Effector CD8-positive, alpha-beta T cell (primary cell): Measurements from ENCODE around the gene CPED1.
"Not testable (repeated sequence)": the region's sequence is repeated elsewhere in the genome, so short reads cannot be mapped to it uniquely, and the experiment has no call there.

Experiments
- DNase-seq: peaks from one replicate; lab custom pipeline; 2025; lab: John Stamatoyannopoulos, UW

The CPED1 gene

DNA sequence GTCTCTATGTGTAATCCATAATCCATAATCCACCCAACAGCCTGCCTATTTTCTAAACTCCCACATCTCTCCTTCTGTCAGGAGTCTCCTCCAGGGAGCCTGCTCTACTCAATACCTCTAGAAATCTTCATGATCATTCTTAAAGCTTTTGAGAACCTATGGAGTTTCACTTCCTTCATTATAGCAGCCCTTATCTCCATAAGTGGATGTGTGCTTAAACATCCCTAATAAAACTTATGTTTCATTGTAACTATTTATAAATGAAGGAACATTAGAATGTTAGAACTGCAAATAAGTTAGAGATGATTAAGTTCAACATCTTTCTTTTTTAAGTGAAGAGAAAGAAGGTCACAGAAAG, 8.5 kb downstream of the CPED1 start:
- DNase-seq: no peak

DNA sequence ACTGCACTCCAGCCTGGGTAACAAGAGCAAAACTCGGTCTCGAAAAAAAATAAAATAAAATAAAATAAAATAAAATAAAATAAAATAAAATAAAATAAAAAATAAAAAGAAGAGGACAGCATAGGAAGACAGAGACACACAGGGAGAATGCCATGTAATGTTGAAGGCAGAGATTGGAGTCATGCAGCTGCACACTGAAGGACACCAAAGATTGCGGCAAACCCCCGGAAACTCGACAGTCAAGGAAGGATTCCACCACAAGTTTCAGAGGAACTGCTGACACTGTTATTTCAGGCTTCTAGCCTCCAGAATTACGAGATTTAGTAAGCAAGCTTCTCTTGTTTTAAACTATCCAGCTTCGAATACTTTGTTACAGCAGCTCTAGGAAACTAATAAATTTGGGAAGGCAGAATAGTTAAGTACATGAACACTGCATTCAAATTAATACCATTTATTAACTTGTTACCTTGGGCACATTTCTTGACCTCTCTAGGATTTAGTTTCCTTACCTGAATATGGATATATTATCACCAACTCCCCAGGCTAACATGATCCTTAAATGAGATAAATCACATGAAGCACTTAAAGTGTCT, 9.5 kb downstream of the CPED1 start:
- DNase-seq: no peak

DNA sequence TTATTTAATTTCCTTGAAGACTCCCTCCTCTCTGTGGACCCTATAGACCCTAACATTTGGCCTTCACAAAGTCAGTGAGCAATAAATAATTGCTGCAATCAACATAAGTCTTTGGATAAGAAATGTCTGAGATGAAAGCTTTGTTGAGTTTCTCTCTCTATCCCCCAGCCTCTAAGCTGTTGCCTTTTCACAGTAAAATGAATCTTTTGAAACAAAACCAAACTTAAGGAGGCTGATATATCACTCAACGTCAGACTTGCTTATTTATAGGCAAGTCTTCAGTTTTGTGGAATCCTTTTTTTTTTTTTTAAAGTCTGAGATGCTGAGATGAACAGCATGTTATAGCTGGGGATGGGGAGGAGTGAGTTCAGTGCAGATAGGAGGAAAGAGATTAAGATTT, 10.0 kb downstream of the CPED1 start:
- no peak for DNase-seq

DNA sequence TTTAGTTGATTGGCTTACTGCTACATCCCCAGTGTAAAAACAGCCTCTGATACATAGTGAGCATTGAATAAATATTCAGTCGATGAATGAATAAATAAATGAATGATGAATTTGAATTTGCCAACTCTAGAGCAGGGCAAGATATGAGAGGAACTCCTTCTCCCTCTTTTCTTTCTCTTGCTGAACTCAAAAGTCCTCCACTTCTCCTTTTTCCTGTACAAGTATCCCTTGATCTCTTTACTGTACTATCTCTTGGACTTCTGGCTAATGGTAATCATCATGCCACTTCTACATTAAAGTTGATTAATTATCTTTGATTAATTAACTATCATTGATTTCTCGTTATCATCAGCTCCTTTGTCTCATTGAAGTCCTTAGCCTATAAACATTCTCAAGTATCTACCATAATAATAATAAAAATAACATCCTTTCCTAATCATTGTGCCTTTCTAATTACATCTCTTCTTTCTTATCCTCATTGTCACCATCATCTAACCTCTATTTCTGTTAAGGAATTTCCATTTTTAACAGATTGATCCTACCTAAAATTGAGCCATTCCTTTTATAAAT, 10.6 kb downstream of the CPED1 start:
- DNase-seq: no peak

DNA sequence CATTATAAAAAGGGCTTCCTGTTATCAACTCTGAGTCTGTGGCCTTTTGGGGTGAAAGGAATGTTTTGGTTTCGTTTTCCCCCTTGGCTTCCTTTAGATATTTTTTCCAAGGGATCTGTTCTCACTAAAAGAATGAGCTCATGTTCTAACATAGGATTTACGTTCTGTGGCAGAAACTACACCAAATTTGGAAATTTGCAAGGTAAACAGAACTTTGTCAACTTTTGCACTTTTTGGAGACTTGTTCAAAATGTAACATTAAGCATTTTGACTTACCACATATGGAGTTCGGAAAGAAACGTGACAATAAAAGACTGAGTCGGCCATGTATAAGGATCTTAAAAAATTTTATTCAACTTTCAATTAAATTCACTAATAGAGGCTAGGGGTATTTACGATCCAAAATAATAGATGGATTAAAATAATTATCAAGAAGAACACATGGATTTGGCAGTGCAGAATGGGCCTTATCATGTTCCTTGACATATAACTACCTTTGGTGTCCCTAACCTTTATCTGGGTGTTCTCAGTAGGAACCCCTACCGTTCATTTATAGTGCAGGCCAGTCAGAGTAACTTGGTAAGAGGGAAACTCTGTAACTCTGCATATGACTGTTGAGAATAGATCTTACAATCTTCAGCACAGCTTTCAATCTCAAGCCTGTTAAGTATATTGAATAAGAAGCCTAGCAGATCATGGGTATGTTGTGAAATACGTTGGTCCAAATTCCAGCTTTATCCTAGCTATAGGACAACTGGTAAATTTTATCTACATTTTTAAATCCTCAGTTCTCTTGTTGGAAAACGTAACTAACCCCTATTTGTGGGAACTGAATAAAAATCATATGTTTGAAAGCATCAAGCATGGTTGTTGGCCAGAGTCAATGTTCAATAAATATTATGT, 11.8 kb downstream of the CPED1 start:
- no peak for DNase-seq

DNA sequence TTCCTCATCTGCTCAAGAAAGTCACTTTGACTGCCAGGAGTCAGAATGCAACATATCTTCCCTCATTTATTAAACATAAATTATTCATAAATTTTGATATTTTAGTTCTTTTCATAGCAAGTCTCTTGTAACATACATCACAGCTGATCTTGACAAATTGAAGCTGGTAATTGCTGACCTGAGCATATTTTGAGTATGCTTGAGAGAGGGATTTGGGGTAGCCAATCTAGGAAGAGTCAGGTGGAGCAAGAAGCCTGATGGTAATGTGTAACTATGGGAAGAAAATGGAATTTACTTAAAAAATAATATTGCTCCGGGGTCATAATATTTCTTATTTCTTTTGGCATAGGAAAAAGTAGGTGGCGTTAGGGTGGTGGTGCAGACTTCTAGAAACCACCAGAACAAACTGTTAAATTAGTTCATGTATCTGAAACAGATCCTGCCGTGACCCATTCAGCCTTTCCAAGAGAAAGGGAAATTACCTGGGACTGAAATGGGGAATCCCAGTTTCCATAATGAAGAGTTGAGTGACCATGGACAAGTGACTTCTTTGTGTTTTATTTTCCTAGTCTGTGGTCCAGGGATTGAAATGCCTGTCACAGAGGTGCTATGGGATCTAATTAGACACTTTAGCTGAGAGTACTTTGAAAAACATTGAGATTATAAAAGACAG, 12.9 kb downstream of the CPED1 start:
- no peak for DNase-seq

DNA sequence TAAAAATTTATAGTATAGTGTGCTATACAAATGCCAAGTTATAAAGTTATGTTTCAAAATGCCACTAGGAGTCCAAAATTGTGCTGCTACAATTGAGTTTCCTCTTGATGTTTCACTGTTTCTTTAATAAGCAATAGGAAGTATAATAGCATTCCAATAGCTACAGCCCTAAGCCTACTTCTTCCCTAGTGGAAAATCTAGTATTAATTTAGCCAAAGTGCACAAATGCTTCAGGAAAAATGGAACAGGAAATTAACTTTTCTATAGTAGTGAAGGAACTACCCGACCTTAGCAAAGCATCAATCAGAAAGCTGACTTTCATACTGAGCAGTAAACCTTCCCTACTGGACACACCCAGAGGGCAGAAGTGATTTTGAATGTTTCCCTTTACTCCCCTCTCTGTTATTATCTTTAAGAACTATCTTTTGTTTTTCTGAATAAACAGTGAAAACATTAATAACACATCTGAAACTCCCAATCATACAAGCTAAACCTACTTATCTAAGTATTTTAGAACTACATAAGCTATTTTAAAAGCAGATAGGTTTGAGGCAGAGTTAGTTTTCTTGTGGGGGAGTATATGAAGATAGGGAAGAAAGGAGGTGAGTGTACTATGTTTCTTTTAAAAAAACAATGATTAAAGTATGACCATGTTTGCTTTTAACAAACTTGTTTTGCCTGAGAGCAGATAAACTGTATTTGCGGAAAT, 13.7 kb downstream of the CPED1 start:
- no peak for DNase-seq

DNA sequence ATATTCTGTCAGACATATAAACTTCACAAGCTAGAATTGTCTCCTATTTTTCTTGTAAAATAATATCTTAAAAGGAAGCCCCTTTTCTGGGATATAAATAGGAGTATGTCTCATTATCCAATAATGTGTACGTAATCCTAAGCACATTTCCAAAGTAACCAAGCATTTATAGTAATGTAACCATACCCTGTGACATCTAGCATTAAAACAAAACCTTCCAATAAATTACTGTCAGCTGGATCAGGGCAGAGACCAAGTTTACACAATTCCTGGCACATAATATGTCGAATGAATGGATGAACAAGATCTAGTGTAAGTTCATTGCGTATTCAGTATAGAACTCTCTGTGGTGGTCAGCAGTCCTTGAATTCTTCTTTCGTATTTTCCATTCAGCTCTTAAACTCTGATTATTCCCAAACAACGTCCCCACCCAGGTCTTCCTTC, 14.3 kb downstream of the CPED1 start:
- no peak for DNase-seq

DNA sequence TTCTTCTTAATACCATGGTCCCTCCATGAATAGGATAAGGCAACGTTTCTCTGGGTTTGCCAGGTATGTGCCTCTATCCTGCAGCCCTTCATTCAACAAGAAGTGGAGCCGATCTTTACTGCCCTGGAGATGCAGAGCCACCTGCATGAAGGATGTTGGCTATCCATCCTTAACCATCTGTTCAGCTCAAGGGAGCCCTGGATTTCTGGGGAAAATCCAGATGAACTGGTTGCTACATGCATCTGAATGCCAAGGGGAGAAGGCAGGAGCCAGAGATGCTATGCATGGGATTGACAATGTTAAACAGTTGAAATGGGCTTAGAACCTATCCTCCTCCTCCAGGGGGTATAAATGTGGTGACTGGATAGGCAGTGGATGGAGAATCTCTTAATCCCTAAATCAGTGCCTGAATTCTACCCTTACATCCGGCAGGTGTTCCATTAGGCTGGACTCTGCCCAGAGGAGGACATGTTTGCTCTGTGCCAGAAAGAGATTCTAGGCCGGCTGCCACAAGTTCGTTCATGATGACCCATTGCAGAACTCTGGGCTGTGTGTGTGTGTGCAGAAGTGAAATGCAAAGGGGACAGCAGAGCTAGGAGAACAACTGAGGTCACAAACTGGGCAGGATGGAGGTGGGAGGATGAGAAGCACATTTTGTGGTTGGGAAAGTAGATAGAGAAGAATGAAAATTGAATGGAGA, 15.6 kb downstream of the CPED1 start:
- no peak for DNase-seq

DNA sequence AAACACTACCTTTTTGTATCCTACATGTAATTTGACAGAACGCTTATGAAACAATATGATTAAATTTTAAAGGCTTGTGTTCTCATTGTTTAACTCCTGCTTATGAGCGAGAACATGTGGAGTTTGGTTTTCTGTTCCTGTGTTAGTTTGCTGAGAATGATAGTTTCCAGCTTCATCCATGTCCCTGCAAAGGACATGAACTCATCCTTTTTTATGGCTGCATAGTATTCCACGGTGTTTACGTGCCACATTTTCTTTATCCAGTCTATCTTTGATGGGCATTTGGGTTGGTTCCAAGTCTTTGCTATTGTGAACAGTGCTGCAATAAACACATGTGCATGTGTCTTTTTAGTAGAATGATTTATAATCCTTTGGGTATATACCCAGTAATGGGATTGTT, 16.5 kb downstream of the CPED1 start:
- not testable (repeated sequence) for DNase-seq

DNA sequence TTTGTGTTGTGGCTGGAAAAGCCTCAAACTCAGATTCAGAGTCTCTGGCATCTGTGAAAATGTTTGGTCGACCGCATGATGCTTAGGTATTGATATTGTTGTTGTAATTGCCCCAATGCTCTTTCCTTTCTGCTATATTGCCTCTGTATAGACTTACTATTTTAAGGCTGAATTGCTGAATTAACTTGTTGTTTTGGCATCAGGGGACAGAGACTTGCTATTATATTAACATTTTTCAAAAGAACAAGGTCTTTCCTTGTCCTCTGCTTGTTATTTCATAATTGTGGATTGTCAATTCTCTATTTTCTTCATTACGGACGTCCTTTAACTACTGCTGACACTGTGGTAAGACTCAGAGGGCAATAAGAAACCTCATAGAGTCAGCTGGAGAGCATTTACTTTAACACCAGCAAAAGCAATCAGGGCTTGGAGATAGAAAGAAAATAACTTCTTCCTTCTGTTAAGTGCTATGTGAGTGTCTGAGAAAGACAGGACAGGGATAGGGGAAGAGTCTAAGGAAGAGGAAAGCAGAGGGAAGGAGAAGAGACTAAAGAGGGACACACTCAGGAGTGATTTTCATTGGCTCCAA, 17.6 kb downstream of the CPED1 start:
- DNase-seq: no peak

DNA sequence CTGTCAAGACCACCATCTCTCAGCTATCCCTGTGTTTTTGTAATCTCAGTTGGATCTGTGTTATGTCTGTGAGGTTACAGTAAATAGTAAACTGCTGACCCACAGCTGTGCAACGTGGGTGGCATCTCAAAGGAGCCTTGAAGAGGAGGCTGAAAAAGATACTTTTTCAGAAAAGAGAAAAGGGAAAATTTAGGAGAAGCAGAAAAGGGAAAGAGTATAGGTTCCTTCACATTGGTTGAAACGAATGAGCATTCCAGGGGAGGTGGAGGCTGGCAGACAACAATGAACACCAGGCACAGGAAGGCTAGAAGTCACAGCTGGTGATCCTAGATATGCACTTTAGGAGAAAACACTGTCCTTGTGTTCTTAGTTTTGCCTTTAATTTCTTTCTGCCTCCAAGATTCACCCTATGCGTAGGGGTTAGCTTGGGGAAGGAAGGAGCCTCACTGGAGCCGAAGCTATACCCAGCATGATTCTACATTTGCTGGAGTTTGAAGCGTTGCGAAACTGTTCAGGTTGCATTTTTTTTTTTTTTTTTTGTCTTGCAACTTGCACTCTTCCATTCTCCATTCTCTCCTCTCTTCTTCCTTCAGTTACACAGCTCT, 18.3 kb downstream of the CPED1 start:
- DNase-seq: no peak

DNA sequence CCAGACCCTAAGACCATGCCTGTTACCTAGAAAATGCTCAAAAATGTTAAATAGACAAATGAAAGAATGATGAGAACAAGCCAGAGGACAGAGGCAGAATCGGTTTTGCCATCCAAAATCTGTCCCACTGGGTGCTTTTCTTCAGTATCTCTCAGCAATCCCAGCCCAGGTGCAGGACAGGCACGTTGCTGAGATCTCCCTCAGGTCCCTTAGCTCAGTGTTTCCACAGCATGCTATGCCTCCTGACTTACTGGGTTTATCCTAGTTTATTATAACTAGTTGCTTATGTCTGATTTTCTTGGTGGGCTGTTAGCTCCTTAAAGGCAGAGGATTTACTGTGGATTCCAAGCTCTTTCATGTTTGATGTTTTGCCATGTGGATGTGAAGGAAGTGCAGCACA, 20.3 kb downstream of the CPED1 start:
- DNase-seq: no peak

DNA sequence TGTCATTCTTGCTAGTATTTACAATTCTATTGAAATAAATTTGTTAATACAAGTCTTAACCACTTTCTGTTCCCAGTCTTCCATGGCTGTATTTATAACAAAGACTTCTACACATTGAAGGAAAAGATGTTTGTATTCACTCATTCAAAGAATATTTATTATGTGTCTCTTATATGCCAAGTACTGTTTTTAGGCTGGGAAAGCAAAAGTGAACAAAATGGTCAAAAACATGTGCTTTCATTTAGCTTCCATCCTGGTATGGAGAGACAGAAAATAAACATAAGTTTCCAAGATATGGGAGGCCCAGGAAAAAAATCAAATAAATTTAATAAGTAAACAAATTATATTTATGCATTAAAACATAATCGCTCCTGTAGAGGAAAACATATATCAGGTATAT, 22.9 kb downstream of the CPED1 start:
- no peak for DNase-seq

DNA sequence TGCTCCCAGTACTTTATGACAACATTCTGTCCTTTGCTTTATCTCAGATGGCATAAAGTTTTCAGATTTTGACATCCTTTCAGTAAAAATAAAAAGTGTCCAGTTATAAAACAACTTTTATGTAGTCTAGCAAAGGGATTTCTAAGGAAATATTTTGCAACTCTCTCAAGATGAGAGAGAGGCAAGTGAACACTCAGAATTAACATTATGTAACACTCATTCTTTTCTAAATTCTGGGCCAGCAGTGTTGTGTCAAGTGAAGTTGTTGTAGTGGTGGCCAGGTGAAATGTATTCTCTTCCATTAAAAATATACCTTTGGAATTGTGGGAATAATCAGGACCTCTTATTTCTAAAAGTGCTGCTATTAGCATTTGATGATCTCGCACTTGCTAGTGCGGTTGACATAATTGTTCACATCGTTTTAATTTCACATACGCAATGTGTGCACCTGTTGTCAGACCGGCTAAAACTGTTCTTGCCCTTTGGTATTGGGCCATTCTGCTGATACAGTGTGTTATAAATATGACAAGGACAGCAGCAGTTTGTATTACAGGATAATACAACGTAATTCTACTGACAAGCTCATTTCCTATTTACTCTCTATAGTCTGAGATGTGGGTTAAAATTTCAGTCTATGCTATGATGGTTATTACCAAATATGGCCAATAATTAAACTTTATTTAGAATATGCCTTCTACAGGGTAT, 23.8 kb downstream of the CPED1 start:
- DNase-seq: no peak

DNA sequence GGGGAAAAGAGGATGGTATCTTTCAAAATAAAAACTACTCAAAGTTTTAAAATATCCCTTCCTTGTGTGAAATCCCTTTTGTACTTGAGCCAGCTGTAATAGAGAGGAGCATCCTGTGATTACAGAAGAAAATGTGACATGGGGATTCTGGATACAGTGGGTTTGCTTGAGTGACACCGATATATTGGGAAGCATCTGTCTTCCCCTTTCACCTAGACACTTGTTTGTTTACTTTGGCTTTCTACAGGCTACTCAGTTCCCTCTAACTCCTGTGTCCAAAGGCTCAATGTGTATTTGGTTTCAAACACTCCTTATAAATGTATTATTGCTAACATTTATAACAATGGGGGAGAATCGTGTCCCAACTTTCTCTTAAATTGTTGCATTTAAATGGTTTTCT, 24.4 kb downstream of the CPED1 start:
- no peak for DNase-seq

DNA sequence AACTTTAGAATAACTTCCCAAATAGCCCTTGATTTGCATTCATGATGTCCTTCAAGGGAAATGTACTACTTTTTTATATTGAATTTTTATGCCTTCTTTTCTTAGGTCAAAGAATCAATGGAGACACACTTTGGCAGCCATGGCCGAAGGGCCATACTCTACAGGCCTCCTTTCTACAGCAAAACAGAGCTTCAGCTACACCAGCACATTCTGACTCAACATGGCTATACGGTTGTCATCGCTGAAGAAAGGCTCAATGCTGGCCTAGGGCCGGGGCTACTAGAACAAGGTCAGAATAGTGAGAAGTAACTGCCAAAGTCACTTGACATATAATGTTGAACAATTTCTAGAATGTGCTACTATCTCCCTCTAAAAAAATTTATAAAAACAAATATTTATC, 27.0 kb downstream of the CPED1 start:
- DNase-seq: no peak

DNA sequence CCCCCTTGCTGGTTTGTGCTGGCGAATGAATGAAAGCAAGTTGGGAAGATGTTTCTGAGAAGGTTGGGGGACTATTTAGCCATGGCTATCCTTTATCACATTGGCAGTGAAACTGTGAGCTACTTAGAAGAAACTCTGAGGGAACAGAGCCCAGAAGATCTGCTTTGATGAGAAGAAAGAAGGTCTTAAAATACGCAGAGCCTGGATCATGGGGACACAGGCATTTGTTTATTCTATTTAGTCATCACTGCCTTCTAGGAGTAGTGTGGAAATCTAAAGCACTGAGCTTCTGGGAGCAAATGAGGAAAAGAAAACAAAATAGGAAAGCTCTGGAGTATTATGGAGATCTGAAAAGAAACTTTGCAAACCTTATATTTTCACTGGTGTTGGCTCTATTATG, 28.5 kb downstream of the CPED1 start:
- no peak for DNase-seq

DNA sequence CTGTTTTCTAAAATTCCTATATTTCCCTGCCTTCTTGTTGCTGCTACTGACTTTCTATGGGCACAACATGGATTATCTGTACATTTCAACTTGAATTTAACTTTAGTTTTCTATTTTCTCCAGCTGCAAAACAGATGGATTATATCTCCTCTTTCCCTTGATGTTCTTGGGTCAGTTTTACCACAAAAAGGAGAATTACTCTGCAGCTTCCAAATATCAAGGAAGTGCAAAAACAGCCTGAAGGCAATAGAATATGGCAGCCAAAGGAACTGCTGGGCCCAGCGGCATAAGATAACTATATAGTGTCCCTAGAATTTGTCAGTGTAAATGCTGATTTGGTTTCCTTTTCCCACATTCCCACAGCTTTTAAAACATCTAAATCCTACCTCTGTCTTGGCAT, 29.1 kb downstream of the CPED1 start:
- no peak for DNase-seq

DNA sequence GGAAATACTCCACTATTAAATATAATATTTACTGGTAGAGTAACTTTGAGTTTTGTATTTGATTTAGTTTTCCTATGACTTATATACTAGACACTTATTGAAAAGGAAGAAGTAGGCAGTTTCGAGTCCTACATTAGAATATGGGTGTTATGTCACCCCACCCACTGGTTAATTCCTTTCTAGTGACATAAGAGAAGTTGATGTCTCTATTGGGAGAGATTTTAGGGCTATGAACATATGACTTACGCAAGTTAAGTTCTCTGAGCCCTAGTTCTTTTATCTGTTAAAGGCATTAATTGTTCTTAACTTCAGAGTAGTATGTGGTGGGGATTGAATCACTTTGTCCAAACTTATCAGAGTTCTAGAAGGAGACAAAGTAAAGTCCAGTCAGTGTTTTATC, 30.5 kb downstream of the CPED1 start:
- no peak for DNase-seq
